ENCODE results near the gene GMPR.
A peak's percentile ranks its signal among the peaks of the same experiment; 100 is the strongest.

GMPR gene

GRCh38 chr6:16326971-16327776 is 88.8 kb downstream of the GMPR start:
- Histone ChIP-seq H3K4me3 (ENCODE audit: low read length) (no peak overlapping the region), H3K9me3 (ENCODE audit: low read length) (peaks cover 11% of the 10 kb centered on the region), H3K27me3 (ENCODE audit: insufficient read depth, low read length) (no peaks in the 10 kb centered on the region), H3K36me3 (ENCODE audit: insufficient read depth, low read length) (peaks cover 10% of the 10 kb centered on the region), H2AFZ (ENCODE audit: low read depth, low read length) (no peak overlapping the region), H3K4me1 (ENCODE audit: insufficient read depth, low read length) (peaks cover 15% of the 10 kb centered on the region)

GRCh38 chr6:16327777-16328325 is 89.5 kb downstream of the GMPR start:
- H2AFZ ChIP-seq (ENCODE audit: low read depth, low read length) = no peak overlapping the region
- peaks cover 13% of the 10 kb centered on the region for H3K4me1 ChIP-seq (ENCODE audit: insufficient read depth, low read length)
- H3K9me3 ChIP-seq (ENCODE audit: low read length) = peaks cover 11% of the 10 kb centered on the region
- H3K27me3 ChIP-seq (ENCODE audit: insufficient read depth, low read length) = no peaks in the 10 kb centered on the region
- H3K4me3 ChIP-seq (ENCODE audit: low read length) = no peak overlapping the region
- peaks cover 10% of the 10 kb centered on the region for H3K36me3 ChIP-seq (ENCODE audit: insufficient read depth, low read length)

- Histone ChIP-seq H2AFZ (ENCODE audit: low read depth, low read length) (no peak overlapping the region), H3K27me3 (ENCODE audit: insufficient read depth, low read length) (no peaks in the 10 kb centered on the region), H3K9me3 (ENCODE audit: low read length) (peaks cover 11% of the 10 kb centered on the region), H3K36me3 (ENCODE audit: insufficient read depth, low read length) (peaks cover 10% of the 10 kb centered on the region), H3K4me3 (ENCODE audit: low read length) (no peak overlapping the region), H3K4me1 (ENCODE audit: insufficient read depth, low read length) (peaks cover 10% of the 10 kb centered on the region)
Observed at GRCh38 chr6:16329233-16329632, 90.8 kb downstream of the GMPR start.

- H2AFZ ChIP-seq (ENCODE audit: low read depth, low read length) = no peak overlapping the region
- H3K4me1 ChIP-seq (ENCODE audit: insufficient read depth, low read length) = peaks cover 10% of the 10 kb centered on the region
- peak overlapping the region; percentile 1 for H3K4me3 ChIP-seq (ENCODE audit: low read length)
- peaks cover 5% of the 10 kb centered on the region for H3K36me3 ChIP-seq (ENCODE audit: insufficient read depth, low read length)
- no peaks in the 10 kb centered on the region for H3K27me3 ChIP-seq (ENCODE audit: insufficient read depth, low read length)
- peaks cover 6% of the 10 kb centered on the region for H3K9me3 ChIP-seq (ENCODE audit: low read length)
Observed at GRCh38 chr6:16331384-16332174, 93.2 kb downstream of the GMPR start.

- Histone ChIP-seq H2AFZ (ENCODE audit: low read depth, low read length) (no peak overlapping the region), H3K4me1 (ENCODE audit: insufficient read depth, low read length) (peaks cover 10% of the 10 kb centered on the region), H3K27me3 (ENCODE audit: insufficient read depth, low read length) (no peaks in the 10 kb centered on the region), H3K36me3 (ENCODE audit: insufficient read depth, low read length) (peaks cover under 1% of the 10 kb centered on the region), H3K4me3 (ENCODE audit: low read length) (peak overlapping the region; percentile 1), H3K9me3 (ENCODE audit: low read length) (peaks cover under 1% of the 10 kb centered on the region)
Observed at GRCh38 chr6:16332175-16332542, 93.8 kb downstream of the GMPR start.

- H3K36me3 ChIP-seq (ENCODE audit: insufficient read depth, low read length) = no peaks in the 10 kb centered on the region
- H3K9me3 ChIP-seq (ENCODE audit: low read length) = no peaks in the 10 kb centered on the region
- peaks cover 10% of the 10 kb centered on the region for H3K4me1 ChIP-seq (ENCODE audit: insufficient read depth, low read length)
- no peak overlapping the region for H3K4me3 ChIP-seq (ENCODE audit: low read length)
- H2AFZ ChIP-seq (ENCODE audit: low read depth, low read length) = no peak overlapping the region
- no peaks in the 10 kb centered on the region for H3K27me3 ChIP-seq (ENCODE audit: insufficient read depth, low read length)
Observed at GRCh38 chr6:16333580-16333979, 95.2 kb downstream of the GMPR start.

- H3K4me1 ChIP-seq (ENCODE audit: insufficient read depth, low read length) = peaks cover 17% of the 10 kb centered on the region
- H3K4me3 ChIP-seq (ENCODE audit: low read length) = no peak overlapping the region
- H3K27me3 ChIP-seq (ENCODE audit: insufficient read depth, low read length) = no peaks in the 10 kb centered on the region
- no peak overlapping the region for H2AFZ ChIP-seq (ENCODE audit: low read depth, low read length)
- no peaks in the 10 kb centered on the region for H3K9me3 ChIP-seq (ENCODE audit: low read length)
- no peaks in the 10 kb centered on the region for H3K36me3 ChIP-seq (ENCODE audit: insufficient read depth, low read length)
Observed at GRCh38 chr6:16334671-16335070, 96.3 kb downstream of the GMPR start.

GRCh38 chr6:16335176-16335575 is 96.8 kb downstream of the GMPR start:
- no peak overlapping the region for H3K4me3 ChIP-seq (ENCODE audit: low read length)
- H3K36me3 ChIP-seq (ENCODE audit: insufficient read depth, low read length) = no peaks in the 10 kb centered on the region
- no peaks in the 10 kb centered on the region for H3K27me3 ChIP-seq (ENCODE audit: insufficient read depth, low read length)
- H2AFZ ChIP-seq (ENCODE audit: low read depth, low read length) = no peak overlapping the region
- no peaks in the 10 kb centered on the region for H3K9me3 ChIP-seq (ENCODE audit: low read length)
- peaks cover 17% of the 10 kb centered on the region for H3K4me1 ChIP-seq (ENCODE audit: insufficient read depth, low read length)

- no peak overlapping the region for H2AFZ ChIP-seq (ENCODE audit: low read depth, low read length)
- H3K9me3 ChIP-seq (ENCODE audit: low read length) = no peaks in the 10 kb centered on the region
- H3K36me3 ChIP-seq (ENCODE audit: insufficient read depth, low read length) = no peaks in the 10 kb centered on the region
- H3K4me3 ChIP-seq (ENCODE audit: low read length) = no peak overlapping the region
- H3K4me1 ChIP-seq (ENCODE audit: insufficient read depth, low read length) = peaks cover 17% of the 10 kb centered on the region
- no peaks in the 10 kb centered on the region for H3K27me3 ChIP-seq (ENCODE audit: insufficient read depth, low read length)
Observed at GRCh38 chr6:16336056-16336818, 97.8 kb downstream of the GMPR start.

- H3K9me3 ChIP-seq (ENCODE audit: low read length) = no peaks in the 10 kb centered on the region
- peaks cover 13% of the 10 kb centered on the region for H3K4me1 ChIP-seq (ENCODE audit: insufficient read depth, low read length)
- no peaks in the 10 kb centered on the region for H3K27me3 ChIP-seq (ENCODE audit: insufficient read depth, low read length)
- no peaks in the 10 kb centered on the region for H3K36me3 ChIP-seq (ENCODE audit: insufficient read depth, low read length)
- H2AFZ ChIP-seq (ENCODE audit: low read depth, low read length) = no peak overlapping the region
- H3K4me3 ChIP-seq (ENCODE audit: low read length) = no peak overlapping the region
Observed at GRCh38 chr6:16336911-16337294, 98.5 kb downstream of the GMPR start.

- Histone ChIP-seq H3K36me3 (ENCODE audit: insufficient read depth, low read length) (no peaks in the 10 kb centered on the region), H2AFZ (ENCODE audit: low read depth, low read length) (no peak overlapping the region), H3K4me3 (ENCODE audit: low read length) (no peak overlapping the region), H3K9me3 (ENCODE audit: low read length) (no peaks in the 10 kb centered on the region), H3K4me1 (ENCODE audit: insufficient read depth, low read length) (peaks cover 10% of the 10 kb centered on the region), H3K27me3 (ENCODE audit: insufficient read depth, low read length) (no peaks in the 10 kb centered on the region)
Observed at GRCh38 chr6:16337295-16337975, 99.0 kb downstream of the GMPR start.

- H3K36me3 ChIP-seq (ENCODE audit: insufficient read depth, low read length) = no peaks in the 10 kb centered on the region
- peaks cover 7% of the 10 kb centered on the region for H3K4me1 ChIP-seq (ENCODE audit: insufficient read depth, low read length)
- H2AFZ ChIP-seq (ENCODE audit: low read depth, low read length) = no peak overlapping the region
- no peaks in the 10 kb centered on the region for H3K9me3 ChIP-seq (ENCODE audit: low read length)
- H3K4me3 ChIP-seq (ENCODE audit: low read length) = no peak overlapping the region
- no peaks in the 10 kb centered on the region for H3K27me3 ChIP-seq (ENCODE audit: insufficient read depth, low read length)
Observed at GRCh38 chr6:16338577-16339264, 100.3 kb downstream of the GMPR start.

Data from neuron (in vitro differentiated cells).